GM12878 (cell line): ENCODE results near the gene CAST. TPM values are rescaled to one million over a fixed set of nuclear protein-coding genes. Genes with fewer than 3 reads are reported as not detected.

Source experiments
- ATAC-seq: fragments of 200-7000 bp; cut with Tn5 transposase; 3 replicates; pipeline ENCODE4 v1.9.1; 2020; ENCODE audit warnings: mild to moderate bottlenecking, moderate library complexity
- BruUV-seq: library from RNA; stranded (reverse); fragments of 400-500 nt; replicated peaks from 2 replicates; lab custom pipeline; 2021; lab: Mats Ljungman, UMichigan
- CTCF ChIA-PET: fragments of 300-600 bp; sonication (Branson Sonifier 250); formaldehyde crosslinking; extraction: SDS; loops from one replicate; lab custom pipeline; 2021; ENCODE audit warnings: inconsistent platforms; lab: Yijun Ruan, JAX
- POLR2A ChIA-PET: fragments of 350-600 bp; formaldehyde crosslinking; extraction: SDS; loops from one replicate; lab custom pipeline; 2021; ENCODE audit warnings: inconsistent platforms; lab: Charles Lee
- RAD21 ChIA-PET: fragments of 300-600 bp; sonication (Branson Sonifier 250); formaldehyde crosslinking; loops from one replicate; lab custom pipeline; 2023; ENCODE audit warnings: antibody characterized with exemption; ENCODE audit not compliant: unreplicated experiment; lab: Charles Lee
- SMC1A ChIA-PET: fragments of 300-600 bp; sonication (Branson Sonifier 250); formaldehyde crosslinking; loops from one replicate; lab custom pipeline; 2023; ENCODE audit not compliant: unreplicated experiment, uncharacterized antibody; lab: Charles Lee
- DNase-seq: peaks from one replicate; pipeline ENCODE4 v3.0.0-alpha.2; 2011; ENCODE audit warnings: low read depth, low spot score
- FAIRE-seq: peaks from 3 replicates; lab custom pipeline; 2011; peaks lifted over from hg19 to GRCh38; lab: Jason Lieb, UNC
- H2AFZ ChIP-seq: 2 replicates; pipeline ENCODE4 v1.6.0; 2011; ENCODE audit warnings: low read depth, low read length, control low read depth; ENCODE audit not compliant: control insufficient read depth
- H3K27ac ChIP-seq: 2 replicates; pipeline ENCODE4 v1.5.1; 2011; ENCODE audit warnings: control low read depth; ENCODE audit not compliant: control insufficient read depth, insufficient read depth
- H3K27me3 ChIP-seq, 2 experiments: replicated peaks in 1 of 2; 2 replicates each; pipeline versions ENCODE4 v1.6.0 to v1.6.1; 2011; ENCODE audit warnings: low read length in 1 of 2; ENCODE audit not compliant: control insufficient read depth in 2 of 2, insufficient read depth in 2 of 2
- H3K36me3 ChIP-seq, 2 experiments: 2 replicates each; pipeline ENCODE4 v1.5.1; 2011; ENCODE audit warnings: low read length in 1 of 2; ENCODE audit not compliant: control insufficient read depth in 2 of 2, insufficient read depth in 2 of 2
- H3K4me1 ChIP-seq: 2 replicates; pipeline ENCODE4 v1.6.1; 2011; ENCODE audit warnings: mild to moderate bottlenecking, low read length, moderate library complexity, mixed read lengths; ENCODE audit not compliant: control insufficient read depth, insufficient read depth
- H3K4me2 ChIP-seq: 2 replicates; pipeline ENCODE4 v1.6.0; 2011; ENCODE audit warnings: control low read depth; ENCODE audit not compliant: control insufficient read depth, insufficient read depth
- H3K4me3 ChIP-seq: fragments of 200-600 bp; sonication (generic); 2 replicates; pipeline ENCODE4 v1.5.1; 2016
- H3K79me2 ChIP-seq: 2 replicates; pipeline ENCODE4 v1.6.0; 2011; ENCODE audit warnings: low read length; ENCODE audit not compliant: control insufficient read depth, insufficient read depth
- H3K9ac ChIP-seq: 2 replicates; pipeline ENCODE4 v1.8.0; 2011; ENCODE audit warnings: low read length, control low read depth, mixed read lengths; ENCODE audit not compliant: control insufficient read depth, insufficient read depth
- H3K9me3 ChIP-seq: replicated peaks from 3 replicates; pipeline ENCODE4 v1.5.1; 2011; ENCODE audit warnings: mild to moderate bottlenecking, low read length; ENCODE audit not compliant: control insufficient read depth, insufficient read depth
- H4K20me1 ChIP-seq: 2 replicates; pipeline ENCODE4 v1.6.0; 2011; ENCODE audit not compliant: control insufficient read depth, insufficient read depth
- ASH2L ChIP-seq: fragments of 300-600, 200-600 bp; sonication (generic); IDR thresholded peaks from 2 replicates; pipeline ENCODE4 v1.6.1; 2017; ENCODE audit warnings: low read depth, mild to moderate bottlenecking, borderline replicate concordance
- BRCA1 ChIP-seq: IDR thresholded peaks from 2 replicates; pipeline ENCODE4 v1.6.1; 2011; ENCODE audit warnings: low read depth, low read length, improper control_type of control experiment
- CREB1 ChIP-seq: IDR thresholded peaks from 2 replicates; pipeline ENCODE4 v1.6.1; 2012; ENCODE audit warnings: low read depth, mild to moderate bottlenecking, inconsistent platforms
- CREM ChIP-seq: IDR thresholded peaks from 2 replicates; pipeline ENCODE4 v1.6.1; 2014; ENCODE audit warnings: antibody characterized with exemption, low read depth
- FOXK2 ChIP-seq: fragments of 450-650 bp; IDR thresholded peaks from 2 replicates; pipeline ENCODE4 v1.6.1; 2017; ENCODE audit warnings: mild to moderate bottlenecking, moderate library complexity
- FOXM1 ChIP-seq: IDR thresholded peaks from 2 replicates; pipeline ENCODE4 v1.6.1; 2012; ENCODE audit warnings: low read depth, mild to moderate bottlenecking, inconsistent platforms, low read length, moderate library complexity
- HDAC2 ChIP-seq: fragments of 200-600 bp; sonication (generic); IDR thresholded peaks from 2 replicates; pipeline ENCODE4 v1.6.1; 2017
- IKZF1 ChIP-seq: fragments of 450-650 bp; conservative IDR thresholded peaks from 2 replicates; pipeline ENCODE4 v1.6.1; 2017; ENCODE audit warnings: antibody characterized with exemption, mild to moderate bottlenecking
- NFYA ChIP-seq: IDR thresholded peaks from 2 replicates; pipeline ENCODE4 v1.6.1; 2011; ENCODE audit warnings: low read depth, mild to moderate bottlenecking, low read length, improper control_type of control experiment, borderline replicate concordance
- NR2C1 ChIP-seq: fragments of 450-650 bp; IDR thresholded peaks from 2 replicates; pipeline ENCODE4 v1.6.1; 2017; ENCODE audit warnings: antibody characterized with exemption, mild to moderate bottlenecking, moderate library complexity
- PML ChIP-seq: IDR thresholded peaks from 2 replicates; pipeline ENCODE4 v1.6.1; 2012; ENCODE audit warnings: low read length, inconsistent platforms
- POU2F2 ChIP-seq: IDR thresholded peaks from 3 replicates; pipeline ENCODE4 v1.6.1; 2011; ENCODE audit warnings: low read depth, mild to moderate bottlenecking, low read length, borderline replicate concordance
- RB1 ChIP-seq: fragments of 450-650 bp; formaldehyde crosslinking; IDR thresholded peaks from 2 replicates; pipeline ENCODE4 v1.6.1; 2017; ENCODE audit warnings: mild to moderate bottlenecking, borderline replicate concordance
- RBBP5 ChIP-seq: fragments of 200-600 bp; sonication (generic); conservative IDR thresholded peaks from 2 replicates; pipeline ENCODE4 v1.6.1; 2016
- RELA ChIP-seq: fragments of 450-650 bp; IDR thresholded peaks from 2 replicates; pipeline ENCODE4 v1.8.0; 2014; ENCODE audit warnings: borderline replicate concordance; ENCODE audit not compliant: partially characterized antibody
- SIN3A ChIP-seq: IDR thresholded peaks from 2 replicates; pipeline ENCODE4 v1.6.1; 2012; ENCODE audit warnings: low read depth, low read length, improper control_type of control experiment
- SREBF1 ChIP-seq: IDR thresholded peaks from 2 replicates; pipeline ENCODE4 v1.6.1; 2012; ENCODE audit warnings: mild to moderate bottlenecking, low read length
- TAF1 ChIP-seq: IDR thresholded peaks from 2 replicates; pipeline ENCODE4 v1.6.1; 2011; ENCODE audit warnings: mild to moderate bottlenecking, low read depth, low read length, borderline replicate concordance
- ZNF24 ChIP-seq: fragments of 450-650 bp; IDR thresholded peaks from 2 replicates; pipeline ENCODE4 v1.6.1; 2017; ENCODE audit warnings: antibody characterized with exemption, mild to moderate bottlenecking
- WGBS: methylation state at CpG from one replicate; pipeline ENCODE4 v1.1.6; 2016; ENCODE audit warnings: low lambda C conversion rate; ENCODE audit not compliant: insufficient replicate concordance, insufficient coverage; ENCODE audit errors: missing lambda C conversion rate; 5-methylcytosine and 5-hydroxymethylcytosine counted together
- in situ Hi-C: fragments of 300-500 bp; cut with MboI; formaldehyde crosslinking; loops from 9 replicates; pipeline ENCODE4 v1.14.3; 2018; ENCODE audit warnings: mixed read lengths
- intact Hi-C: fragments of 100-400 bp; cut with micrococcal nuclease; formaldehyde crosslinking; loops from one replicate; pipeline ENCODE4 v1.14.2; 2022; ENCODE audit not compliant: unreplicated experiment
- polyA plus RNA-seq, 11 experiments: library from polyadenylated mRNA; depleted of rRNA in 4 of 11; unstranded in 6 of 11; stranded (reverse) in 5 of 11; fragments of >200 nt; fragmentation: Nextera tagmentation in 4 of 11; fragmentation: Illumina TruSeq in 1 of 11; extraction: Ambion mirVana in 4 of 11; extraction: Trizol in 1 of 11; gene quantifications; 1 replicate in 1 of 11; 2 replicates in 10 of 11; pipeline versions ENCODE4 v1.2.1 to v1.2.3, GENCODE V29; 2011 to 2016; ENCODE audit warnings: inconsistent platforms in 2 of 11, missing spikeins in 2 of 11, low read depth in 1 of 11
- total RNA-seq, 4 experiments: library from RNA; depleted of rRNA in 3 of 4; stranded (reverse); fragments of >200 nt in 3 of 4; fragmentation: Illumina TruSeq in 1 of 4; extraction: Trizol in 1 of 4; gene quantifications; 2 replicates each; pipeline versions ENCODE4 v1.2.1 to v1.2.3, GENCODE V29; 2013 to 2021
- TF ChIP-seq, protein P1 (sequence below): fragments of 450-650 bp; IDR thresholded peaks from 2 replicates; pipeline ENCODE4 v1.6.1; 2016; ENCODE audit warnings: mild to moderate bottlenecking

CAST gene
- total and polyA plus RNA-seq, 10 of the 15 experiments (the other 5 are each of a cell fraction or from before 2014, with no cell fraction given): 31.7 to 140 (median 68.5) TPM

DNA sequence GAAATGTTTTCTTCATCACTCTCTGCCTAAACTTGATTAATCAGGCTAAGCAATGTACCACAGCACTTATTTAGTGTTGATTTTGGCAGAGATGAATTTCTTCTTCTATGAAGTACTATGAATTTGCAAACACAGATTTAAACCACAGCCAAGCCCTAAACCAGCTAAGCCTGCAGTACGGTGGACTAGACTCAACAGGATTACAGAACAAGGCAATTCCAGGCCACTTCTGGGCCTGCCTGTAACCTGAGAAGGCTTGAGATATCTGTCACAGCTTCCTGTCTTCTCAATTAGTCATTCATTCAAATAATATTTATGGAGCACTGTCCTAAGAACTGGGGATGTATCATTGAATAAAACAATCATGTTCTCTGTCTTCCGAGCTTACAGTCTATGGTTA, 32.4 kb upstream of the CAST start:
- no peak overlapping the region for H3K9ac ChIP-seq
- DNase-seq (no peak), ATAC-seq (no peak), FAIRE-seq (no peak)
- no peak overlapping the region for H3K4me2 ChIP-seq
- no peaks in the 10 kb centered on the region for H4K20me1 ChIP-seq
- H3K9me3 ChIP-seq: no peaks in the 10 kb centered on the region
- no peaks in the 10 kb centered on the region for H3K27me3 ChIP-seq
- RAD21 ChIA-PET: interaction anchor here (1.3 kb wide), 1 partner anchor 58 kb away, joined by 3 read pairs; no protein-coding TSS in a partner anchor
- H3K79me2 ChIP-seq: no peaks in the 10 kb centered on the region
- TF ChIP-seq FOXK2 (no peak), ZNF24 (no peak), IKZF1 (no peak), FOXM1 (no peak)
- no peaks in the 10 kb centered on the region for H3K4me1 ChIP-seq
- POLR2A ChIA-PET: no interaction called here
- H3K36me3 ChIP-seq: no peaks in the 10 kb centered on the region
- WGBS: 53% methylated on average over 2 of the region's 2 CpGs
- no peak overlapping the region for H3K4me3 ChIP-seq
- H3K27ac ChIP-seq: no peak overlapping the region
- SMC1A ChIA-PET: no interaction called here
- BruUV-seq: no TSS peak
- in situ Hi-C loops: no loop called here
- CTCF ChIA-PET: interaction anchor here (0.9 to 1.3 kb wide), 2 partner anchors 28 to 94 kb away, joined by 3 read pairs; no protein-coding TSS in a partner anchor
- intact Hi-C loops: no loop called here
- no peak overlapping the region for H2AFZ ChIP-seq

DNA sequence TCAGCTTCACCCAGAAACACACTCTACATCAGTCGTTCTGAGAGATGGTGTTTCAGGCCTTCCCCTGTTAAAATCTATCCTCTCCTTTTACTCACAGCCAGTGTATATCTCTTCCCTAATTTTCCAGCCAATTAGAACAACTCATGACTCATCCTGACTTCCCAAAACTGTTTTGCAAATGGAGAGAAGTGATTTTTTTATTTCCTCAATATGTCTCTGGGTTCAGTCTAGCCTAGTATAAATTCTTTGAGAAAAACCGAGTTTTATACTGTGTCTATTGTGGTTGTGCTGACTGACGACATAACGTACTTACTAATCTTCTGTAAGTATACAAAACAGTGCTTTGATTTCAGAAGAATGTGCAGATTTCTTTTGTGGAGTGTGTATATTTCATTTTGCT, 28.4 kb upstream of the CAST start:
- FAIRE-seq (no peak), DNase-seq (no peak), ATAC-seq (no peak)
- POLR2A ChIA-PET: no interaction called here
- Histone ChIP-seq H2AFZ (no peak overlapping the region), H3K36me3 (no peaks in the 10 kb centered on the region), H3K4me2 (no peak overlapping the region), H3K9ac (no peak overlapping the region), H3K27me3 (no peaks in the 10 kb centered on the region; a peak in 2 of 4 replicates), H3K4me3 (no peak overlapping the region), H3K27ac (no peak overlapping the region), H3K4me1 (no peaks in the 10 kb centered on the region), H4K20me1 (no peaks in the 10 kb centered on the region), H3K9me3 (no peaks in the 10 kb centered on the region), H3K79me2 (no peaks in the 10 kb centered on the region)
- no TSS peak for BruUV-seq
- CTCF ChIA-PET: interaction anchor here (0.9 kb wide), 1 partner anchor 32 kb away, joined by 3 read pairs; no protein-coding TSS in a partner anchor
- 48% methylated on average over 4 of the region's 4 CpGs for whole genome bisulfite sequencing
- intact Hi-C loops (no loop called here), in situ Hi-C loops (no loop called here)
- RAD21 ChIA-PET: interaction anchor here (1.4 kb wide), 1 partner anchor 200 kb away, joined by 3 read pairs; no protein-coding TSS in a partner anchor
- SMC1A ChIA-PET: no interaction called here
- TF ChIP-seq PML: no peak
- no peak for TF ChIP-seq RELA
- TF ChIP-seq NR2C1: no peak
- TF ChIP-seq POU2F2: no peak
- TF ChIP-seq CREM: no peak
- no peak for TF ChIP-seq RB1
- no peak for TF ChIP-seq NFYA
- TF ChIP-seq BRCA1: no peak
- no peak for TF ChIP-seq HDAC2
- no peak for TF ChIP-seq CREB1
- TF ChIP-seq SIN3A: no peak
- no peak for TF ChIP-seq RBBP5
- TF ChIP-seq, protein P1, sequence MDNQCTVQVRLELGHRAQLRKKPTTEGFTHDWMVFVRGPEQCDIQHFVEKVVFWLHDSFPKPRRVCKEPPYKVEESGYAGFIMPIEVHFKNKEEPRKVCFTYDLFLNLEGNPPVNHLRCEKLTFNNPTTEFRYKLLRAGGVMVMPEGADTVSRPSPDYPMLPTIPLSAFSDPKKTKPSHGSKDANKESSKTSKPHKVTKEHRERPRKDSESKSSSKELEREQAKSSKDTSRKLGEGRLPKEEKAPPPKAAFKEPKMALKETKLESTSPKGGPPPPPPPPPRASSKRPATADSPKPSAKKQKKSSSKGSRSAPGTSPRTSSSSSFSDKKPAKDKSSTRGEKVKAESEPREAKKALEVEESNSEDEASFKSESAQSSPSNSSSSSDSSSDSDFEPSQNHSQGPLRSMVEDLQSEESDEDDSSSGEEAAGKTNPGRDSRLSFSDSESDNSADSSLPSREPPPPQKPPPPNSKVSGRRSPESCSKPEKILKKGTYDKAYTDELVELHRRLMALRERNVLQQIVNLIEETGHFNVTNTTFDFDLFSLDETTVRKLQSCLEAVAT: no peak
- no peak for TF ChIP-seq ASH2L
- TF ChIP-seq SREBF1: no peak
- TF ChIP-seq TAF1: no peak
